Measurements from ENCODE around the gene PAPPA.

Gene PAPPA

GRCh38 chr9:116318468-116319374 lies 165.1 kb downstream of the PAPPA start:
- TF ChIP-seq POLR2A (IDR thresholded peaks at IDR 0.05; ENCODE audit: low read length) = no peak
- TF ChIP-seq GATA1 (IDR thresholded peaks at IDR 0.05; ENCODE audit: low read depth, low read length) = no peak
- DNase-seq = peak; percentile 38 to 62

DNA sequence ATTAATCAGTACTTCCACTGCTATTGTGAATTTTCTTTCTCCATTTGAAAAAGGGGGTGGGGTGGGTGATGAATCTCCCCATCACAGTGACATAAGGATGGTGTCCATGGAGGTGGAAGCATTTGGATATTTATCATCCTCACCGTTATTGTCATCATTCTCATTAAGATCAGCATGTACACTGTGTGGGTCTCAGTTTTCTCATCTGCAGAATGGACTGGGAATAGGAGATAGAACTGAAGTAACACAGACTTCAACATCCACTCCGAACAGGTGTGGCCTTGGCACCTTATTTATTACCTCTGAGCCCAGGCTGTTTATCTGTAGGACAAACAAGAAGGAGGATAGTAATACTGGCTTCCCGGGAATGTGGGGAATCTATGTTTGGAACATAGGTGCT lies 165.9 kb downstream of the PAPPA start:
- no peak for DNase-seq
- no peak for TF ChIP-seq POLR2A (IDR thresholded peaks at IDR 0.05; ENCODE audit: low read length)
- no peak for TF ChIP-seq GATA1 (IDR thresholded peaks at IDR 0.05; ENCODE audit: low read depth, low read length)

DNA sequence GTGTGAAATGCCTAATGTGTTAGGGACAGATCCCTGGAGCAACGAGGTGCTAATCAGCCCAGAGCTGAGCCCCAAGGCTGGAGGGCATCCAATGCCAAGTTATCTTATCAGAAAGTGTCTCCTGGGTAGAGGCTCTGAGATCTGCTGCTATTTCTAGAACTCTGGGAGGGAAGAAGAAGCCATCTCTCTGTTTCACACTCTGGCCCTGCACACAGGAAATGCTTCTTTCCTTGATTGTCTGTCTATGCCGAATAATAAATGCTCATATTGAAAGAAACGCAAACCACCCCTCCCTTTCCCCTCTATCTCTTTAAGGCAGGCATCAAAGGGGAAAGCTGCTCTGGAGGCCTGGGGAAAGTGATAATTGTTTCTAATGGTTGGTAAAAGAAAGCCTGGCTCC lies 166.7 kb downstream of the PAPPA start:
- TF ChIP-seq GATA1 (IDR thresholded peaks at IDR 0.05; ENCODE audit: low read depth, low read length) = no peak
- TF ChIP-seq POLR2A (IDR thresholded peaks at IDR 0.05; ENCODE audit: low read length) = no peak
- DNase-seq = peak; percentile 87 to 94

DNA sequence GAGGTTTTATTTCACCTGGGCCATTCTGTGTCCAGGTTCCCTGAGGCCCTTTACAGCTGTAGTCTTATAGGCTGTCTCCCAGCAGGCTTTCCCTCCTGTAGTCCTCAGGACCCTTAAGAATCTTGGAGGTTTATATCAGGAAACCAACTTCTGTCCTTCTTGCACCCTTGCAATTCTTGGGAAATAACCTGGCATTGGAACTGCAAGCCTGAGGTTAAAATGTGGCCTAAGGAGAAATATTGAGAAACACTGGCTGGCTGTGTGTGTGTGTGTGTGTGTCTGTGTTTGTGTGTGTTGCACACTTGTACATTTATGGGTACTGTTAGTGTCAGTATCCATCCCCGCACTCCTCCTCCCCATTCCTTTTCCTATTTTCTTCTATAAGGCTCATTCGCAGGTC lies 168.9 kb downstream of the PAPPA start:
- DNase-seq = no peak
- TF ChIP-seq GATA1 (IDR thresholded peaks at IDR 0.05; ENCODE audit: low read depth, low read length) (no peak), POLR2A (IDR thresholded peaks at IDR 0.05; ENCODE audit: low read length) (no peak)

DNA sequence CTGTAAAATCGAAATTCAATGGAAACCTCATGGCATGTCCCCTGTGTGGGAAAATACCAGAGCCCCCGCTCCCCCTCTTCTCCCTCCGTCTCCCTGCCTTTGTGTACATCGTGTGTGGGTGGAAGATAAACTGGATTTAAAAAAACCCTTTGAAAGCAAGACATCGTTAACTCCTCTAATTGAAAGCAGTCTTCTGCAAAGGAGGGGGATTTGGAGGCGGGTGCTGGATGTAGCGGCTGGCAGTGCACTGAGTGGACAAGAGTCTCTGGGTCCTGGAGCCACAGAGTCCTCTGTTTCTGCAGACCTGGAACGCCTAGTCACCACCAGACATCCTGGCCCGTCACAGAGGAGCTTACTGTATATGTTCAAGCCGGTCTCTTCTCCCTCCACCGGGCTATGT lies 169.4 kb downstream of the PAPPA start:
- TF ChIP-seq GATA1 (IDR thresholded peaks at IDR 0.05; ENCODE audit: low read depth, low read length) (no peak), POLR2A (IDR thresholded peaks at IDR 0.05; ENCODE audit: low read length) (no peak)
- DNase-seq = peak in 1 of 2 experiments; percentile 4

DNA sequence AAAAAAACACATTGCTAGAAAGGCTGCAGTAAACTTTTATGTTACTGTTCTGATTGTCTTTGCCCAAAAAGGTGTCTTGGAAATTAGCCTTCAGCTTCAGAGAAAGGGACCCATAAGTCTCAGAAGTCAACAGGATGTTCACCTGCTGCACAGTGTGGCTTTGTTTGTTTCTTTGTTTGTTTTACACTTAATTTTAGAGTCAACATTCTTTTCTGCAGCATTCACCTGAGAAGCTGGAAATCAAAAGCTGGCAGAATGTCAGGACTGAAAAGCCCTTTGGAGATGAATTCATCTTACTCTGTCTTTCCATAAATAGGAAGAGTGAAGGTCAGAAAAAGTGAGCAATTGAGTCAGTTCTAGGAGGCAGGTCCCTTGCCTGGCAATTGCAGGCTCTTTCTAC lies 170.0 kb downstream of the PAPPA start:
- no peak for DNase-seq
- TF ChIP-seq GATA1 (IDR thresholded peaks at IDR 0.05; ENCODE audit: low read depth, low read length) = no peak
- no peak for TF ChIP-seq POLR2A (IDR thresholded peaks at IDR 0.05; ENCODE audit: low read length)

GRCh38 chr9:116325924-116326323 lies 172.3 kb downstream of the PAPPA start:
- no peak for DNase-seq
- no peak for TF ChIP-seq GATA1 (IDR thresholded peaks at IDR 0.05; ENCODE audit: low read depth, low read length)
- no peak for TF ChIP-seq POLR2A (IDR thresholded peaks at IDR 0.05; ENCODE audit: low read length)

DNA sequence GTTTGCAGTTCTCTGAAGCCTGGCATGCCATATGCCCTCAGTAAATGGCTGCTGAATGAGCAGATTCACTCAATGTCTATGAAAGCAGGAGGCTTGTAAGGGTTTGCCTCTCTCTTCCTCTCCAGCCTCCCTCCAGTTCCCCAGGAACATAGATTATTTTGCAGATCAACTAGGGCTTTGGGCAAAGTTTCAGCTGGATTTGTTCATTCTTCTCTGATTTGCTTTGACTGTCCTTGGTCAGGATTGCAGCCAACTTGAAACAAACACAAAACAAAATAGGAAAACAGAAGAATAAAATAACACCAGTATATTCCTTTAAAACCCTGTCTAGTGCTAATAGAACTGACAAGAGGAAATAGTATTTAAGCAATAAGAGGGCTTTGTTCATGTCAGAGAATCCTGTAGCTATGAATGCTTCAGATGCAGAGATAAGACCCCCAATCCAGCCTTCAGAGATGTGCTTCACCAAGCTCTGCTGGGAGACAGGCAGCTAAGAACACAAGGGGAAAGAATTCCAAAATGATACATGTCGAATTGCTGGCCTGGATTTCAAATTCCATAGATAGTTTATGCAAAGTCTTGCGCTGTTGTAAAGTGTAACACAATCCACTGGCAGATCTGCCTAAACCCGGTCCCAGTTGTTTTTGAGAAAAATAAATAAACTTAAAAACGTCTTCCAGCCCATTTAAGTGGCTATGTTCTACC lies 174.3 kb downstream of the PAPPA start:
- TF ChIP-seq POLR2A (IDR thresholded peaks at IDR 0.05; ENCODE audit: low read length) (no peak), GATA1 (IDR thresholded peaks at IDR 0.05; ENCODE audit: low read depth, low read length) (no peak)

DNA sequence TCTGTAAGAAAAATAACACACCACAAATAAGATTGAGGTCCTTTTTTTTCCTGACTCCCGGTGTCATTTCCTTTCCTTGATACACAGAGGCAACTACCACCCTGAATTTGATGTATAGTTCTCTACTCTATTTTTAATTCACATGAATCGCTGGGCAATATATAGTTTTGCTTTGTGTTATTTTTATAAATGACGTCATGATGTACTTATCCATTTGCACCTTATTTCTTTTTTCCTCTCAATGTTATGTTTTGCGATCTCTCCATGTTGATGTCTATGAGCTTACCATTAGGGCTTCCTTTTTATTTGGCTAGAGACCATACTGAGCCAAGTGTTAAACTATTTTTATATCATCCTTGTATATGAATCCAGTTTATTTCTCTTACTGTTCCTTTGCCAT lies 175.9 kb downstream of the PAPPA start:
- no peak for DNase-seq
- TF ChIP-seq POLR2A (IDR thresholded peaks at IDR 0.05; ENCODE audit: low read length) (no peak), GATA1 (IDR thresholded peaks at IDR 0.05; ENCODE audit: low read depth, low read length) (no peak)

More for the DNA sequence above, 174.3 kb downstream of the PAPPA start:
- no peak for DNase-seq

GRCh38 chr9:116331241-116331640 lies 177.7 kb downstream of the PAPPA start:
- no peak for TF ChIP-seq POLR2A (IDR thresholded peaks at IDR 0.05; ENCODE audit: low read length)
- TF ChIP-seq GATA1 (IDR thresholded peaks at IDR 0.05; ENCODE audit: low read depth, low read length) = no peak

DNA sequence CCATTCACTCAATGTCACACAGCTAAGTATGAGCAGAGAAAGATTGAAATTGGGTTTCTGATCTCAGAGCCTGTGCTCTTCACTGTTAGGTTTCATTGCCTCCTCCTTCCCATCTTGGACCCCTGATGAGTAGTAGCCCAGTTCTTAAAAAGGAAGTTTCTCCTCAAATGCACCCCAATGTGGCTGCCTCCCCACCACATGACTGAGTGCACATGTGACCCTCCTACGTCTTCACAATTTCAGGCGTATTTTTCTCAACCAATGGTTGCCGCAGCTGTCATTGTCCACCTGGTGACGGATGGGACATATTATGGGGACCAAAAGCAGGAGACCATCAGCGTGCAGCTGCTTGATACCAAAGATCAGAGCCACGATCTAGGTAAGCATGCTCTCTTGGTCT lies 178.5 kb downstream of the PAPPA start:
- TF ChIP-seq POLR2A (IDR thresholded peaks at IDR 0.05; ENCODE audit: low read length) (no peak), GATA1 (IDR thresholded peaks at IDR 0.05; ENCODE audit: low read depth, low read length) (no peak)
- DNase-seq = no peak

More at GRCh38 chr9:116331241-116331640, 177.7 kb downstream of the PAPPA start:
- DNase-seq = no peak

GRCh38 chr9:116333254-116333653 lies 179.7 kb downstream of the PAPPA start:
- no peak for TF ChIP-seq GATA1 (IDR thresholded peaks at IDR 0.05; ENCODE audit: low read depth, low read length)
- TF ChIP-seq POLR2A (IDR thresholded peaks at IDR 0.05; ENCODE audit: low read length) = no peak
- DNase-seq = no peak

- TF ChIP-seq GATA1 (IDR thresholded peaks at IDR 0.05; ENCODE audit: low read depth, low read length) (no peak), POLR2A (IDR thresholded peaks at IDR 0.05; ENCODE audit: low read length) (no peak)
- DNase-seq = no peak
Measured at GRCh38 chr9:116334546-116335150, 181.1 kb downstream of the PAPPA start.

DNA sequence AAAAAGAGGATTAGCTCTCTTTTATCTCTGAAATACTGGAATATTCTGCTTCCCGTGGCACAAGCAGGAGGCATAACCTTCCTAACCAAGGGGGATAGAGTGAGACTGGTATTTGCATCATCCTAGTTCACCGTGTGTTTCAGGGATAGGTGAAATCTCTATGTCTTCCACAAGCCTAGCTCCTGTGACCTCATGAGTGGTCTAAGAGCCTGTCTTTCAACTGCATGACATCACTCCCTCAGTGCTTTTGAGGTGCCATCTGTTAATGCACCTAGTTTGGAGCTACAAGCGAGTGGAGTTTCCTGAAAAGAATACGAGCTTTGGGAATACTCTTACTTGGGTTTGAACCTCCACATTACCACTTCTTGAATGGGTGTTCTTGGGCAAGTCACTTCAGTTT lies 181.8 kb downstream of the PAPPA start:
- DNase-seq = peak in 1 of 2 experiments; percentile 19

More for the DNA sequence above, 181.8 kb downstream of the PAPPA start:
- TF ChIP-seq GATA1 (IDR thresholded peaks at IDR 0.05; ENCODE audit: low read depth, low read length) (no peak), POLR2A (IDR thresholded peaks at IDR 0.05; ENCODE audit: low read length) (no peak)
